Posterior cingulate gyrus (tissue), 11 donors: Measurements from ENCODE around the gene ANKRD23.
"Not testable (repeated sequence)": the region's sequence is repeated elsewhere in the genome, so short reads cannot be mapped to it uniquely, and the experiment has no call there.

Experiments
- DNase-seq, 10 donors: peaks; one replicate each; pipeline versions ENCODE4 v3.0.0 to v3.0.0-alpha.2; 2020 to 2021; ENCODE audit warnings: mixed read lengths in 3 of 10
- intact Hi-C: fragments of 100-400 bp; cut with DNase I; formaldehyde crosslinking; loops from one replicate; pipeline ENCODE4 v1.15.1; 2023

ANKRD23 gene

DNA sequence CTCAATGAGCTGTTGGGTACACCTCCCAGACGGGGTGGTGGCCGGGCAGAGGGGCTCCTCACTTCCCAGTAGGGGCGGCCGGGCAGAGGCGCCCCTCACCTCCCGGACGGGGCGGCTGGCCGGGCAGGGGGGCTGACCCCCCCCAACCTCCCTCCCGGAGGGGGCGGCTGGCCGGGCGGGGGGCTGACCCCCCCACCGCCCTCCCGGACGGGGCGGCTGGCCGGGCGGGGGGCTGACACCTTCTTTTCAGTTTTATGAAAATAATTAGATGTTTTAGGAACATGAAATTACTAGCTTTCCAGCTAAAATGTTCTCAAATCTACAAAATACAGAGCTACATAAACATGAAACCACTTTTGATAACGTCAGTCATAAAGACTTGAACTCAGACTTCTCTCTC is 37.9 kb downstream of the ANKRD23 start:
- intact Hi-C loops = not testable (repeated sequence)
- peak in 2 of 10 donors; percentile 3 to 24 for DNase-seq

DNA sequence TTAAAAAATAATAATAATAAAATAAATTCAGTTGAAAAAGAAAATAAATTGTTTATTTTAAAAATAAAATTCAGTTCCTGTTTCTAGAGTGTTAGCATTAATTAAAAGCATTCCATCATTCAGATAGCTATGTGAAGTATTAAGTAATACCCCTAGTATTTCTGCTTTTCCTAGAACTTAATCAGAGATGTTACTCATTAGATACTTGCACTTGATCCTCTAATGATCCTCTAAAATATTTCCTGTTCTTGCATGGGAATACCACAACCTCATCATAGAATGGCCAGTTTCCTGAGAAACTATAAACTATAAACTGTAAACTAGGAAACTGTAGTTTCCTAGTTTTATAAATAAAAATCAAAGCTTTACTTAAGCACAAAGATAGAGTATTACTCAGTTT is 38.8 kb downstream of the ANKRD23 start:
- intact Hi-C loops = loop anchor here (5.0 kb wide), 2 partner anchors 38 to 68 kb away; no protein-coding TSS in a partner anchor
- no peak for DNase-seq

DNA sequence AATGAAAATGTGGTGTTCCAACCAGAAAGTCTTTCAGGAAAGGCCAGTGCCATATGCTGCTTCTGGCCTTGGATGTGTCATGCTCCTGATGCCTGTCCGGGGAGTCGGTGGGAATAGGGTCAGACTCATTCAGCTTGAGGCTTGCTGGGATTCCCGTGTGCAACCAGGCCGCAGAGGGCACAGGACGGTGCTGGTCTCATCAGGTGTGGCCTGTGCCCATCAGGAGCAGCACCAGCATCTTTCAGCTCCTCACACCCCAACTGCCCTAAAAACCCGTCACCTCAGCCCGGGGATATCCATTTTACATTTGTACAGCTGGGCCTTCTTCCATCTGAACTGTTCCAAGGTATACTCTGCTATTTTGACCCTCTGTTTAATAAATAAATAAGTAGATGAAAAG is 41.1 kb downstream of the ANKRD23 start:
- intact Hi-C loops = loop anchor here (5.0 kb wide), 2 partner anchors 35 to 65 kb away; no protein-coding TSS in a partner anchor
- DNase-seq = peak in 2 of 10 donors; percentile 26 to 36

DNA sequence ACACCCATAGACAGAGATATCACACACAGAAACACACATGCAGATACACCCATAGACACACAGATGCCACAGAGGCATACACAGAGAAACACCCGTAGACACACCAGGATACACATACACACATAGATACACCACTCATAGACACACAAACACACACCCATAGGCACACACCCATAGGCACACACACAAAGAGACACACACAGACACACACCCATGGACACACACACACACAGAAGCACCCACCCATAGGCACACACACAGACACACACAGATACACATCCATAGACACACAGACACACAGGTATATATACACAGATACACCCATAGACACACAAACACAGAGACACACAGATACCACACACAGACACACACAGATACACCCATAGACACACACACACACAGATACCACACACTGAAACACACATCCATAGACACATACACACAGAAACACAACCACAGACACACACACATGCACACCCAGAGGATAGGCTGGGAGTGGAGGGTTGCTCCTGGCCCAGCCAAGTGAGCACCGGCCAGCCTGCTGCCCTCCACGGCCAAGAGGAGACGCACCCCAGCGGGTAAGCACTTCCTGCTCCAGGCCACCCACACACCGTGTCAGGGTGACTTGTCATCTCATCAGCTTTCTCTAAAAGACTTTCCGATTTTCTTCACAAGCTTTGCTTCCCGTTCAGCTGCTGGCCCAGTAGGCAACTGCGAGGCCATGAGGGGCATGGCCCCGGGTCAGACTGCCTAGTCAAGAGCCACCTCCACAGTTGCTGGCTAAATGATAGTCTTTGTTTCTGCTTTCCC is 41.8 kb downstream of the ANKRD23 start:
- intact Hi-C loops = loop anchor here (5.0 kb wide), 2 partner anchors 35 to 65 kb away; no protein-coding TSS in a partner anchor
- DNase-seq = peak in 2 of 10 donors; percentile 44 to 73

DNA sequence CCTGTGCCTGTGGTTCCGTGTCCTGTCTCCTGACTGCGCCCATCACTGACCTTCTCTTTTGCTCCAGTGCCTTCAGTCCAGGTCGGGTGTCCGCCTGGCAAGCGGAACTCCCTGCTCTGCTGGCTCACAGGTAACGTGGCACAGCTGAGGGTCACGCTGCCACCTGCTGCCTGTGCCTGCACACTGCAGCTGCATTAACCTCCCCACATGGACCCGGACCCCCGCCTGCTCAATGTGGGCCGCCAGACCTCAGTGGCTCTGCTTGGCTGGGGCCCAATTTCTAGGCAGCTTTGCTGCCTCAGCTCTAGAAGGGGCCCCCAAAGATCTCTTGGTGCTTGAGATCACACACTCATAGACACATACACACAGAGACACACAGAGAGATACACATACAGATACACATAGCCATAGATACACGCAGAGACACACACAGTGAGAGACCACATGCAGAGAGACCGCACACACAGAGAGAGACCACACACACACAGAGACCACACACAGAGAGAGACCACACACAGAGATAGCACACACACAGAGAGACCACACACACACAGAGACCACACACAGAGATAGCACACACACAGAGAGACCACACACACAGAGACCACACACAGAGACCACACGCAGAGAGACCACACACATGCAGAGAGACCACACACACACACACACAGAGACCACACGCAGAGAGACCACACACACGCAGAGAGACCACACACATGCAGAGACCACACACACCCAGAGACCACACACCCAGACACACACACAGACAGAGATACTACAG is 42.6 kb downstream of the ANKRD23 start:
- intact Hi-C loops = loop anchor here (5.0 kb wide), 2 partner anchors 34 to 64 kb away; no protein-coding TSS in a partner anchor
- DNase-seq = peak; percentile 48 to 96 (median 72)

DNA sequence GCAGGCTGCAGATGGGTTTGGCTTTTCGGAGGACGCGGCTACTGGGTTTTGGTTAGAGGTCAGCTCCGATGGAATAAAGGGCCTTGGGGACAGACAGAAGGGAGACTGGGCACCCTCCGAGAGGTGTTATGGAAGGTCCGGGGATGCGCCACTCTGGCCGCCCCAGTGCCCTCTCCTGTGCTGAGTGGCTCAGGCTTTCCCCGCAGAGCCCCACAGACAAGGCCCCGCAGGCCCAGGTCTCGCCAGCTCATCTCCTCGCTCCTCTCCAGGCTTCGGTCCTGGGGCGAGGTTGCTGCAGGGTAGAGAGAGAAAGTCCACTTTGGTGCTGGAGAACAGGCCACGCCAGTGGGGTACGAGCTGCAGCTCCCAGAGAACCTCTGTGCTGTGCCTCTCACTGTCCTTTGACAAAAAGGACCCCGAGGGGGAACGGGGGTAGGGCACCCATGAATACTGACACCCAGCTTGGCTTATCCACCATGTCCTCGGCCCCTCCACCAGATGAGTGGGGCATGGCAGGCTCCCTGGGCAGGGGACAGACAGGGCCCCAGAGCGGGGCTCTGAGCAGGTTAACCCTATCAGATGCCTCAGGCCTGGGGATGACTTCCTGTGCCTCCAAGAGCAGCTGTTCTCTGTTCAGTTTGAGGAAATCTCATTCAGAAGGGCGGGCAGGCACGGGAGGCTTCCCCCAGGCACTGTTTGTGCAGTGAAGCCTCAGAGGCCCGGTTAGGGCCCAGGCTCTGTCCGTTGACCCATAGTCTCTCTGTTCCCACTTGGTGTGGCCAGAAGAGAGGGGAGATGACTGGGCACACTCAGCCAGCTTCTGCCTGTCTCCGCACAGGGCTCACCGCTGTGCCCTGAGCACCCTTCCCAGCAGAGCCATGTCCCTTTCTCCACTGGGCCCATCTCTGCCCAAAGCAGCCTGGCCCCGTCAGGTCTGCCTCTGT is 43.5 kb downstream of the ANKRD23 start:
- DNase-seq = peak in 2 of 10 donors; percentile 69 to 80
- intact Hi-C loops = loop anchor here (5.0 kb wide), 2 partner anchors 33 to 63 kb away; no protein-coding TSS in a partner anchor

DNA sequence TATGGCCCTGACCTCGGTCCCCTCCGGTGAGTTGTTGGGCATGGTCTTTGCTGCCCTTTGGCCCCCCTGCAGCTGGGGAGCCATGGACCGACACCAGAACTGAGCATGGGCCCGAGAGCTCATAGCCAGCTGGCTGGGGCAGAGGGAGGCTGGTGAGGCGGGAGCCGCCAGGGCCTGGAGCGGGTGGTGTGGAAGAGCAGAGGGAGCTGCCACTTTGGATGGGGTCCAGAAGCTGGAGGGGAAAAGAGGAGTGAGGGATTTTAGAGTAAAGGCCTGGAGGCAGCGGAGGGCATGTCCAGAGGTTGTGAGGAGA is 44.2 kb downstream of the ANKRD23 start:
- DNase-seq = peak in 2 of 10 donors; percentile 71 to 78
- intact Hi-C loops = no loop called here

DNA sequence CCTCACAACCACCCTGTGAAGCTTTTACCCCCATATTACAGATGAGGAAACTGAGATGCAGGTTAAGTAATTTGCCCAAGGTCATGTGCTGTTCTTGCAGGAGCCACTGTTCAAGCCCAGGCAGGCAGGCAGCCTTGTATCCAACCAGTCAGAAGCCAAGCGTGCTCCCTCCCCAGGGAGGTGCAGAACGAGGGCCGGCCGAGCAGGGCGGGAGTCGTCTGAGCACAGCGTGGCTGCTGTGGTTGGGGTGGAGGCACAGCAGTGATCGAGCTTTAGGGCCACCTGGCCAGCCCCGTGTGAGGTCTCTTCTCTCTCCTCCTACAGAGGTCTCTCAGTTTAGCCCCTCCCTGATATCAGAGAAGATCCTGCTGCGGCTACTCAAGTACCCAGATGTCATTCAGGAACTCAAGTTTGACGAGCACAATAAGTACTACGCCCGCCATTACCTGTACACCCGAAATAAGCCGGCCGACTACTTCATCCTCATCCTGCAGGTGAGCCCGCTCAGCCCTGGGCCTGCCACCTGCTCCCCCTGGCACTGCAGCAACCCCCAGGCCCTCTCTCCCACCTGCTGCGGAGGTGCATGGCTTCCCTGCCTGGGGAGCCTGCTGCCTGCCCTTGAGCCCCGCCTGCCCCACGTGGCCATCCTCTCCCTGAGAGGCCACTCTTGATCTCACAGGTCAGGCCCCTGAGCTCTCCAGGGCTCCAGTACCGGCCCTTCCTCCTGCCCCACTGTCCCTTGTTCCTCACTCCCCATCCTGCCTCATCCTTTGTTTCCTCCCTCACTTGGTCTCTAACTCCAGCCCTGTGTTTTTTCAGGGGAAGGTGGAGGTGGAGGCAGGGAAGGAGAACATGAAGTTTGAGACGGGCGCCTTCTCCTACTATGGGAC is 44.8 kb downstream of the ANKRD23 start:
- peak in 2 of 10 donors; percentile 50 to 75 for DNase-seq
- intact Hi-C loops = no loop called here

DNA sequence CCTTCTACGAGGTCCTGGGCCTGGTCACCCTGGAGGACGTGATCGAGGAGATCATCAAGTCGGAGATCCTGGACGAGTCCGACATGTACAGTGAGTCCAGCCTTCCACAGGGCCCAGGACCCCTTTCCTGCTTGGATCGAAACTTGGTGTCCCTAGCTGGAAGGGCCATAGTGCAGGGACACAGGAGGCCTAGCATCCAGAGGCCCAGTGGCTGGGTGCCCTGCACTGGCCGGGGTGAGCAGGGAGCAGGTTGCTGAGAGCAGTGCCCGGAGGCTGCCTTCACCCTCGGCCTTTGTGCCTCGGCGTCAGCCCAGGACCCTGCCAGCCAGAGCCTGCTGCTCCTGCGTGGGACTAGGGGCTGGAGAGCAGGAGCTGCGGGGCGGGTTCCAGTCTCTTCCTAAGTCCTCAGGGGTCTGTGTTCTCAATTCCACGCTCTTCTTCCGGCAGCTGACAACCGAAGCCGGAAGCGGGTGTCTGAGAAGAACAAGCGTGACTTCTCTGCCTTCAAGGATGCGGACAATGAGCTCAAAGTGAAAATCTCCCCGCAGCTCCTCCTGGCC is 46.7 kb downstream of the ANKRD23 start:
- intact Hi-C loops = no loop called here
- DNase-seq = peak in 2 of 10 donors; percentile 62 to 67

DNA sequence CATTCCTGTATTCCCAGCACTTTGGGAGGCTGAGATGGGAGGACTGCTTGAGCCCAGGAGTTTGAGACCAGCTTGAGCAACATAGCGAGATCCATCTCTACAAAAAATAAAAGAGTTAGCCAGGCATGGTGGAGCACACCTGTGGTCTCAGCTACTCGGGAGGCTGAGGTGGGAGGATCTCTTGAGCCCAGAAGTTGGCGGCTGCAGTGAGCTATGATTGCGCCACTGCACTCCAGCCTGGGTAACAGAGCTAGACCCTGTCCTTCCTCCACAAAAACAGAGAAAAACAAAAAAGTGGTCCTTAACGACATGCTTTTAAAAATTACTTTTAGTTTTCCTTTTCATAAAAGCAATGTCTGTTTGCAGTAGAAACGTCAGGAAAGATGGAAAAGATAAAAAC is 47.3 kb downstream of the ANKRD23 start:
- peak in 2 of 10 donors; percentile 15 to 33 for DNase-seq
- intact Hi-C loops = not testable (repeated sequence)

DNA sequence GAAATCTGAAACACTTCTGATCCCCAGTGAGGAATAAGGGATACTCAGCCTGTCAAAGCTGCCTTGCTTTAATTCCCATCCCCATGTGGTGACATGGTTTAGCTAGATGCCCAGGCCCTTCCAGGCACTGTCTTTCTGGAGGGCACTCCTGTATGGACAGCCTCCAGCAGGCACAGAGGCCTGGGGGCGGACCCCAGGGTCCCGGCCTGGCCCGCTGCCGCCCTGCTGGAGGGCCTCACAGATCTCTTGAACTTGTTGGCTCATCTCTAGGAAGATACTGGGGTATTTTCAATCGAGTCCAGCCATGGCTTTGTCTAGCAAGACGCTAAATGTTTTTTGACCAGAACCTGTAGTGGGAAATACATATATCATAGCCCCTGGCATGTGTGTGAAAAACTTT is 48.7 kb downstream of the ANKRD23 start:
- intact Hi-C loops = no loop called here
- DNase-seq = peak in 2 of 10 donors; percentile 30 to 38

DNA sequence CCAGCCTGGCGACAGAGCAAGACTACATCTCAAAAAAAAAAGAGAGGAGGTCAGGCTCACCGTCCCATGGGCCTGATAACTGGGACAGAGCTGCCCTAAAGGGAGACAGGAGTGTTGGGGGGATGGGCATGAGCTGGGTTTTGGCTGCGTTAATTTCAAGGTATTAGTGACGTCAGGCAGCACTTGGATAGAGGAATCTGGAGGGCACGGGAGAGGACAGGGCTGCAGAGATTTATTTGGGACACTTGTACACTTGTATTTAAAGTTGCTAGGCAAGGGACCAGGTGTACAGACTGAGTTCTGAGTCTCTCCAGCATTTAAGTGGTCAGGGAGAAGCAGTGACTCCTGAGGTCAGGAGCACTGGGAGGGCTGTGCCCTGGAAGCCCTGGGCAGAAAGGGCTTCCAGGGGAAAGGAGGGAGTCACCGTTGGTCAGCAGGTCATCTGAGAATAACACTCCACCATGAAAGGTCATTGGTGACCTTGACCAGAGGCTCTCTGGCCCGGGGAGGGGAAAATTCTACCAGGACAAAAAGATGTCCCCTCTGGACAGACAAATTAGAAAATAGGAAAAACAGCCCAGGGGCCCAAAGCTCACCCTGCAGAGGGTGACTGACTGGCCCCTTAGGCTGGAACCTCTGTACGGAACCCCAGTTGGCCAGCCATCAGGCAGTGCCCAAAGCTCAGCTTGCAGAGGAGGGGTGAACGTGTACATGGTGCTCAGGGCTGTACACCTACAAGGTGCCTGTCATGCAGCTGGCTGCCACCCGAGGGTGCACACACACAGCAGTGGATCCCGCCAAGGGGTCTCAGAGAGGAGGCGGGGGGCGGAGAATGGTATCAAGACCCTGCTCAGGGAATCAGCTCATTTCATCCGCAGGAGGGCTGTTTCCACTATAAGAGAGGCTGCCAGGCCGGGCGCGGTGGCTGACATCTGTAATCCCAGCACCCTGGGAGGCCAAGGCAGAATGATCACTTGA is 50.8 kb downstream of the ANKRD23 start:
- peak in 2 of 10 donors; percentile 69 to 80 for DNase-seq

DNA sequence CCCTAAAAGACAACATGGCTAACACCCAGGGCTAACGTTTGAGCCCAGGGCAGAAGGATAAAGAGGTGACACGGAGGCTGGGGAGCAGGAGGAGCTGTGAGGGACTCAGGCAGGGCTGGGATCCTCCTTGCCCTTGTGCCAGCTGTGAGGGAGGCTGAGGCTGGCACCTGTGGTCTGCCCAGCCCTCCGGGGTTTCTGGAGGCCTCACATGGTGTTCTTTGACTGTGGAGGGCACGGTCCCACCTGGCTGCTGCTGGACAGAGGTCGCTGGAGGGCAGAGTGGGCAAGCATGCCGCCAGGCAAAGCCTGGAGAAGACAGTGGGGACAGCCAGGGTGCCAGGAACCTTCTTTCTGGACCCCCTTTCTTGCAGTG is 54.6 kb downstream of the ANKRD23 start:
- no peak for DNase-seq
- intact Hi-C loops = no loop called here

More for the DNA sequence above, 50.8 kb downstream of the ANKRD23 start:
- intact Hi-C loops = no loop called here

DNA sequence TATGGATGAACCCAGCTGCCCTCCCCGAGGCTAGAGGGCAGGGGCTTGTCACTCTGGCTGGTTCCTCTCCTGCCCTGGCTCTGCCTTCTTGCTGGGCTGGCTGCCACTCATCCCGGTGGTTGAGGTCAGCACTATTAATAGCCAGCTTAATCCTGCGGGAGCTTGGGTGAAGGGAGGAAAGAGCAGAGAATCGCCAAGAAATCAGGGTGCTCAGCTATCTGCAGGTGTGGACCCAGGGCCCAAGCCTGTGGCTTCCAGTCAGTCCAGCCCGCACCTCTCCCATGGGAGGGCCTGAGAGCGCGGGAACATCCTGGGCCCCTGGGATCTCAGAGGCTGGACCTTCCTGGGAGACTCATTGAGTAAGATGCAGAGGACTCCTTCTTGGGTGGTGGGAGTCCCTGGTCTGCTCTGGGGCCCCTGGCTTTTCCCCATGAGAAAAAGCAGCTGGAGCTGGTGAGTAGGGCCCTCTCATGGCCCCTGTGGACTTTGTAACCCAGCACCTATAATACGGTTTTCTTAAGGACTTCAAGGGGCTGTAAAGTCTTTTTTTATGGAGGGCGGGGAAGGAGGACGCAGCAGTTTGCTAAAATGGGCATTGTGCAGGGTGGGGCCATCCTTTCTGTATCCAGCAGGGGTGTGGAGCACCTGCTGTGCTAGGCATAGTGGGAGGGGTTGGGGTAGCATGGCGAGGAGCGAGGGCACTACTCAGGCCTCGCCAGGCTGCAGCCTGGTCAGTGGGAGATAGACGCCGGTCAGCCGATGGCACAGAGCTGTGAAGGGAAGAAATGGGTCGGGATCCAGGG is 55.2 kb downstream of the ANKRD23 start:
- peak in 7 of 10 donors; percentile 22 to 88 (median 47) for DNase-seq
- intact Hi-C loops = no loop called here
